ENCODE data around the gene NABP1.

The NABP1 gene

GRCh38 chr2:191646163-191646902 is 31.6 kb upstream of the NABP1 start:
- in situ Hi-C loops (cut with HindIII; ENCODE audit: low sequenced_read_pairs): no loop called here

- in situ Hi-C loops (cut with HindIII; ENCODE audit: low sequenced_read_pairs): no loop called here
Measured at GRCh38 chr2:191649519-191649918, 28.4 kb upstream of the NABP1 start.

GRCh38 chr2:191650896-191651773 is 26.8 kb upstream of the NABP1 start:
- in situ Hi-C loops (cut with HindIII; ENCODE audit: low sequenced_read_pairs): no loop called here

GRCh38 chr2:191653667-191654391 is 24.1 kb upstream of the NABP1 start:
- in situ Hi-C loops (cut with HindIII; ENCODE audit: low sequenced_read_pairs): no loop called here

- in situ Hi-C loops (cut with HindIII; ENCODE audit: low sequenced_read_pairs): no loop called here
Measured at GRCh38 chr2:191656391-191656790, 21.5 kb upstream of the NABP1 start.

GRCh38 chr2:191656792-191657191 is 21.1 kb upstream of the NABP1 start:
- in situ Hi-C loops (cut with HindIII; ENCODE audit: low sequenced_read_pairs): no loop called here

GRCh38 chr2:191657977-191658376 is 20.0 kb upstream of the NABP1 start:
- in situ Hi-C loops (cut with HindIII; ENCODE audit: low sequenced_read_pairs): no loop called here

- in situ Hi-C loops (cut with HindIII; ENCODE audit: low sequenced_read_pairs): no loop called here
Measured at GRCh38 chr2:191659198-191659597, 18.7 kb upstream of the NABP1 start.

- in situ Hi-C loops (cut with HindIII; ENCODE audit: low sequenced_read_pairs): no loop called here
Measured at GRCh38 chr2:191660575-191660974, 17.4 kb upstream of the NABP1 start.

- in situ Hi-C loops (cut with HindIII; ENCODE audit: low sequenced_read_pairs): no loop called here
Measured at GRCh38 chr2:191661097-191661924, 16.6 kb upstream of the NABP1 start.

- in situ Hi-C loops (cut with HindIII; ENCODE audit: low sequenced_read_pairs): no loop called here
Measured at GRCh38 chr2:191664823-191665677, 12.9 kb upstream of the NABP1 start.

- in situ Hi-C loops (cut with HindIII; ENCODE audit: low sequenced_read_pairs): no loop called here
Measured at GRCh38 chr2:191666226-191666625, 11.7 kb upstream of the NABP1 start.

- in situ Hi-C loops (cut with HindIII; ENCODE audit: low sequenced_read_pairs): no loop called here
Measured at GRCh38 chr2:191666732-191667131, 11.2 kb upstream of the NABP1 start.

GRCh38 chr2:191670076-191670475 is 7.9 kb upstream of the NABP1 start:
- in situ Hi-C loops (cut with HindIII; ENCODE audit: low sequenced_read_pairs): no loop called here

- in situ Hi-C loops (cut with HindIII; ENCODE audit: low sequenced_read_pairs): no loop called here
Measured at GRCh38 chr2:191670787-191671186, 7.1 kb upstream of the NABP1 start.

- in situ Hi-C loops (cut with HindIII; ENCODE audit: low sequenced_read_pairs): loop anchor here (5.0 kb wide), 1 partner anchor 44 kb away; no protein-coding TSS in a partner anchor
Measured at GRCh38 chr2:191675807-191676721, 1.9 kb upstream of the NABP1 start.

- in situ Hi-C loops (cut with HindIII; ENCODE audit: low sequenced_read_pairs): loop anchor here (5.0 kb wide), 1 partner anchor 45 kb away; no protein-coding TSS in a partner anchor
Measured at GRCh38 chr2:191676790-191677645, 918 bp upstream of the NABP1 start.

All from DLD1 (cell line).